Mesendoderm (in vitro differentiated cells): ENCODE data around the gene PCLAF.
"Not testable (repeated sequence)": the region's sequence is repeated elsewhere in the genome, so short reads cannot be mapped to it uniquely, and the experiment has no call there.

ENCODE experiments used
- DNase-seq: peaks from one replicate; pipeline ENCODE4 v3.0.0; 2013
- H2AK5ac ChIP-seq: 2 replicates; pipeline ENCODE4 v1.6.1; 2013; ENCODE audit warnings: low read length, inconsistent platforms
- H2BK120ac ChIP-seq: 2 replicates; pipeline ENCODE4 v1.6.1; 2013; ENCODE audit warnings: low read depth, mild to moderate bottlenecking, low read length, moderate library complexity, mixed read lengths
- H2BK15ac ChIP-seq: replicated peaks from 2 replicates; pipeline ENCODE4 v1.6.1; 2013; ENCODE audit warnings: low read depth, mild to moderate bottlenecking, moderate library complexity
- H2BK5ac ChIP-seq: 2 replicates; pipeline ENCODE4 v1.6.1; 2013; ENCODE audit warnings: low read length, inconsistent platforms
- H3K18ac ChIP-seq: 2 replicates; pipeline ENCODE4 v1.6.1; 2013; ENCODE audit warnings: mild to moderate bottlenecking, low read length, mixed read lengths
- H3K23ac ChIP-seq: one replicate; pipeline ENCODE4 v1.6.1; 2013; ENCODE audit warnings: low read length
- H3K27ac ChIP-seq: 2 replicates; pipeline ENCODE4 v1.5.1; 2013; ENCODE audit warnings: low read depth, mild to moderate bottlenecking, inconsistent platforms, low read length, moderate library complexity
- H3K27me3 ChIP-seq: 2 replicates; pipeline ENCODE4 v1.6.1; 2013; ENCODE audit warnings: low read length, control low read depth, mild to moderate bottlenecking, inconsistent platforms; ENCODE audit not compliant: insufficient read depth, poor library complexity
- H3K36me3 ChIP-seq: 2 replicates; pipeline ENCODE4 v1.6.1; 2013; ENCODE audit warnings: low read length, inconsistent platforms; ENCODE audit not compliant: control insufficient read depth, insufficient read depth
- H3K4ac ChIP-seq: one replicate; pipeline ENCODE4 v1.6.1; 2013; ENCODE audit warnings: low read depth, mild to moderate bottlenecking, low read length, moderate library complexity
- H3K4me1 ChIP-seq: 2 replicates; pipeline ENCODE4 v1.6.1; 2013; ENCODE audit warnings: low read depth, low read length, inconsistent platforms; ENCODE audit not compliant: control insufficient read depth
- H3K4me2 ChIP-seq: 2 replicates; pipeline ENCODE4 v1.6.1; 2013; ENCODE audit warnings: low read length
- H3K4me3 ChIP-seq: 2 replicates; pipeline ENCODE4 v1.5.1; 2013; ENCODE audit warnings: mild to moderate bottlenecking, low read length
- H3K56ac ChIP-seq: one replicate; pipeline ENCODE4 v1.6.1; 2013; ENCODE audit warnings: low read length
- H3K79me1 ChIP-seq: 2 replicates; pipeline ENCODE4 v1.6.1; 2013; ENCODE audit warnings: low read length, inconsistent platforms
- H3K79me2 ChIP-seq: 2 replicates; pipeline ENCODE4 v1.6.1; 2013; ENCODE audit warnings: mild to moderate bottlenecking, low read length; ENCODE audit not compliant: control insufficient read depth, insufficient read depth
- H3K9ac ChIP-seq: 2 replicates; pipeline ENCODE4 v1.6.1; 2013; ENCODE audit warnings: low read length, inconsistent platforms
- H4K5ac ChIP-seq: one replicate; pipeline ENCODE4 v1.6.1; 2013; ENCODE audit warnings: low read length
- H4K8ac ChIP-seq: one replicate; pipeline ENCODE4 v1.6.1; 2013; ENCODE audit warnings: low read depth, mild to moderate bottlenecking, control low read depth, low read length, moderate library complexity
- WGBS: extraction: QIAGEN DNeasy Blood & Tissue Kit; methylation state at CpG from one replicate; pipeline ENCODE4 v1.1.7; 2013; ENCODE audit warnings: low lambda C conversion rate, missing lambda C conversion rate; ENCODE audit not compliant: insufficient coverage; ENCODE audit errors: extremely low coverage; 5-methylcytosine and 5-hydroxymethylcytosine counted together

The PCLAF gene

DNA sequence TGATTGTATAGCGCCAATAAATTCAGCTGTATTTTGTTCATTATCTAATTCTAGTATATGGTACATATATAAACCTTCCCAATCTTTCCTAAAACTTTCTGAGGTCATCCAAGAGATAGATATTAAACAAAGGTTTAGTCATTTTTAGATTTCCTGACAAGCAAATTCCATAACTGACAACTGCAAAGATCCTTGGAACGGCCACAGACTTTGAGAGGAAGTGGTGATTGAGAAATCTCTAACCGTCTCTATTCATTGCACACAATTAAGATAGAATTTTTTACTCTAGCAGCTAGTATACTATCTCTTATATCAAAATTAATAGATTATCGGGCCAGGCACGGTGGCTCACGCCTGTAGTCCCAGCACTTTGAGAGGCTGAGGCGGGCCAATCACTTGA, 30.0 kb downstream of the PCLAF start:
- Histone ChIP-seq H3K4me3 (no peak overlapping the region), H3K27ac (no peak overlapping the region), H3K4ac (no peak overlapping the region), H3K9ac (no peak overlapping the region), H3K79me1 (peaks cover 8% of the 10 kb centered on the region), H3K36me3 (no peaks in the 10 kb centered on the region), H2AK5ac (no peak overlapping the region), H3K4me1 (no peaks in the 10 kb centered on the region), H2BK120ac (no peak overlapping the region), H3K27me3 (no peaks in the 10 kb centered on the region), H3K18ac (no peak overlapping the region), H4K8ac (no peak overlapping the region), H3K56ac (no peak overlapping the region), H4K5ac (no peak overlapping the region), H2BK5ac (no peak overlapping the region), H2BK15ac (no peak overlapping the region), H3K23ac (no peak overlapping the region), H3K4me2 (no peak overlapping the region), H3K79me2 (peaks cover 10% of the 10 kb centered on the region)
- no CpG with 5 or more reads among the region's 7 CpGs for WGBS
- no peak for DNase-seq

DNA sequence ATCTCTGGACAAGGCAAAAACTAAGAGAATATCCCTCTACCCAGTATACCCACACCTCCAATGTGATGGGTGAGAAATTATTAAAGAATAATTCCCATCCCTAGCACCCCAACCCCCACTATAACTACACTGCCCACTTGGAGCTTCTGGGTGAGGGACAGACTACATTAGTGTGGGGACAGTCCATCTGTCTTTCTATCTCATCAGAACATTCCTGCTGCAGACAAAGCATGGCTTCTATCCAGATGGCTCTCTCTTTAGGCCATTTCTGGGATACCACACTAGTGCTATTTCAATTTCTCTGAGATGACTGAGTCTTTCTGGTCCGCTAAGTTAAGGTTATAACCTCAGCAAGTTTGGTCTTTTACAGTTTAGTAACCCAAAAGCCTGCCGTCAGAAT, 31.9 kb downstream of the PCLAF start:
- no peak overlapping the region for H2AK5ac ChIP-seq
- no peak overlapping the region for H3K27ac ChIP-seq
- H3K18ac ChIP-seq: no peak overlapping the region
- no peak overlapping the region for H3K9ac ChIP-seq
- no peaks in the 10 kb centered on the region for H3K4me1 ChIP-seq
- no peak overlapping the region for H3K56ac ChIP-seq
- H3K4me2 ChIP-seq: no peak overlapping the region
- WGBS: no CpG with 5 or more reads among the region's 2 CpGs
- no peak overlapping the region for H3K4me3 ChIP-seq
- H3K4ac ChIP-seq: no peak overlapping the region
- no peak overlapping the region for H2BK5ac ChIP-seq
- H3K36me3 ChIP-seq: no peaks in the 10 kb centered on the region
- H3K79me2 ChIP-seq: no peaks in the 10 kb centered on the region
- H2BK120ac ChIP-seq: no peak overlapping the region
- H4K5ac ChIP-seq: no peak overlapping the region
- no peak for DNase-seq
- H4K8ac ChIP-seq: no peak overlapping the region
- peaks cover 4% of the 10 kb centered on the region for H3K79me1 ChIP-seq
- H2BK15ac ChIP-seq: no peak overlapping the region
- H3K23ac ChIP-seq: no peak overlapping the region
- no peaks in the 10 kb centered on the region for H3K27me3 ChIP-seq

GRCh38 chr15:64348455-64348854, 32.8 kb downstream of the PCLAF start:
- H3K4me3 ChIP-seq: no peak overlapping the region
- no peaks in the 10 kb centered on the region for H3K4me1 ChIP-seq
- H3K4me2 ChIP-seq: no peak overlapping the region
- no peak overlapping the region for H2AK5ac ChIP-seq
- no peak overlapping the region for H3K56ac ChIP-seq
- no CpG with 5 or more reads among the region's 1 CpG for WGBS
- DNase-seq: no peak
- no peak overlapping the region for H2BK15ac ChIP-seq
- peaks cover 4% of the 10 kb centered on the region for H3K79me1 ChIP-seq
- H3K18ac ChIP-seq: no peak overlapping the region
- no peaks in the 10 kb centered on the region for H3K27me3 ChIP-seq
- no peaks in the 10 kb centered on the region for H3K79me2 ChIP-seq
- no peak overlapping the region for H4K8ac ChIP-seq
- H3K36me3 ChIP-seq: no peaks in the 10 kb centered on the region
- H3K23ac ChIP-seq: no peak overlapping the region
- no peak overlapping the region for H2BK5ac ChIP-seq
- H3K4ac ChIP-seq: no peak overlapping the region
- no peak overlapping the region for H2BK120ac ChIP-seq
- H3K9ac ChIP-seq: no peak overlapping the region
- H4K5ac ChIP-seq: no peak overlapping the region
- no peak overlapping the region for H3K27ac ChIP-seq

GRCh38 chr15:64346242-64346641, 35.0 kb downstream of the PCLAF start:
- H2BK120ac ChIP-seq, H3K23ac ChIP-seq, H3K79me1 ChIP-seq, H2AK5ac ChIP-seq, H3K18ac ChIP-seq, H4K5ac ChIP-seq, H3K4me1 ChIP-seq, H2BK5ac ChIP-seq, H2BK15ac ChIP-seq, H3K56ac ChIP-seq, H3K4me3 ChIP-seq, H3K36me3 ChIP-seq, H3K27me3 ChIP-seq, H3K9ac ChIP-seq, DNase-seq, H4K8ac ChIP-seq, H3K4me2 ChIP-seq, H3K79me2 ChIP-seq, H3K27ac ChIP-seq, H3K4ac ChIP-seq: not testable (repeated sequence)
- 100% methylated on average over 2 of the region's 6 CpGs for WGBS

GRCh38 chr15:64344651-64345294, 36.5 kb downstream of the PCLAF start:
- H3K4me2 ChIP-seq: no peak overlapping the region
- no peak overlapping the region for H3K4me3 ChIP-seq
- no peaks in the 10 kb centered on the region for H3K36me3 ChIP-seq
- H4K8ac ChIP-seq: no peak overlapping the region
- H2BK5ac ChIP-seq: no peak overlapping the region
- no peak overlapping the region for H3K56ac ChIP-seq
- H4K5ac ChIP-seq: no peak overlapping the region
- no peak overlapping the region for H3K18ac ChIP-seq
- H3K79me1 ChIP-seq: peaks cover 4% of the 10 kb centered on the region
- H3K9ac ChIP-seq: no peak overlapping the region
- H3K27me3 ChIP-seq: no peaks in the 10 kb centered on the region
- H3K4ac ChIP-seq: no peak overlapping the region
- no peaks in the 10 kb centered on the region for H3K79me2 ChIP-seq
- no peak overlapping the region for H3K27ac ChIP-seq
- no peak overlapping the region for H3K23ac ChIP-seq
- DNase-seq: no peak
- H2AK5ac ChIP-seq: no peak overlapping the region
- no peak overlapping the region for H2BK120ac ChIP-seq
- no peak overlapping the region for H2BK15ac ChIP-seq
- H3K4me1 ChIP-seq: no peaks in the 10 kb centered on the region

DNA sequence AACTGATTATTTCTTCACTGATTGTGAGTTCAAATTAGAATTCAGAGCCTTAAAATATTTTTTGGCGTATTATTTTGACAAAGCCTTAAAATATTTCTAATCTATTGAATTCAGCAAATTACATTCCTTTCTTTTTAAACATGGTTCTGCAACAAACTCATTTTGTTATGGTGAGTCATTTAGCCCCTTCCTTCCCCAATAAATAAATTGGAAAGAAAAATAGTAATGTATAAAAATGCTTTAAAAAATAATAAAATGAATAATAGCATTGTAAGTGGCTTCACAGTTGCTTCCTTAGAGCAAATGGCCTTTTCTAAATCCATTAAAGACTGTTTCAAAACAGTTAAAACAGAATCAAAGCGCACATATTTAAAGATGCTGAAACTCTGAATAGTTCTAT, 37.4 kb downstream of the PCLAF start:
- Histone ChIP-seq H3K56ac (no peak overlapping the region), H3K27me3 (no peaks in the 10 kb centered on the region), H4K8ac (no peak overlapping the region), H3K36me3 (no peaks in the 10 kb centered on the region), H2AK5ac (no peak overlapping the region), H3K79me2 (no peaks in the 10 kb centered on the region), H4K5ac (no peak overlapping the region), H3K9ac (no peak overlapping the region), H3K27ac (no peak overlapping the region), H2BK15ac (no peak overlapping the region), H2BK120ac (no peak overlapping the region), H3K18ac (no peak overlapping the region), H3K4ac (no peak overlapping the region), H2BK5ac (no peak overlapping the region), H3K4me3 (no peak overlapping the region), H3K4me2 (no peak overlapping the region), H3K4me1 (no peaks in the 10 kb centered on the region), H3K23ac (no peak overlapping the region), H3K79me1 (no peaks in the 10 kb centered on the region)
- DNase-seq: no peak
- no CpG with 5 or more reads among the region's 2 CpGs for WGBS
